HEK293T (cell line): Measurements from ENCODE around the gene DNAH17.

Experiments
- ELF4 ChIP-seq: fragments of 450-650 bp; IDR thresholded peaks from 2 replicates; pipeline ENCODE4 v1.6.1; 2017; ENCODE audit warnings: antibody characterized with exemption
- FOXK2 ChIP-seq: fragments of 450-650 bp; IDR thresholded peaks from 2 replicates; pipeline ENCODE4 v1.6.1; 2016; ENCODE audit warnings: mild to moderate bottlenecking
- FOXM1 ChIP-seq: fragments of 450-650 bp; IDR thresholded peaks from 2 replicates; pipeline ENCODE4 v1.6.1; 2017; ENCODE audit warnings: mild to moderate bottlenecking, borderline replicate concordance
- L3MBTL2 ChIP-seq: fragments of 450-650 bp; conservative IDR thresholded peaks from 2 replicates; pipeline ENCODE4 v1.6.1; 2016; ENCODE audit warnings: mild to moderate bottlenecking
- LEF1 ChIP-seq: fragments of 450-650 bp; IDR thresholded peaks from 2 replicates; pipeline ENCODE4 v1.6.1; 2017; ENCODE audit warnings: mild to moderate bottlenecking, borderline replicate concordance
- SP1 ChIP-seq: fragments of 450-650 bp; IDR thresholded peaks from 2 replicates; pipeline ENCODE4 v1.6.1; 2017
- SUZ12 ChIP-seq: fragments of 450-650 bp; IDR thresholded peaks from 2 replicates; pipeline ENCODE4 v1.6.1; 2016; ENCODE audit warnings: mild to moderate bottlenecking

GRCh38 chr17:78488867-78489634 lies 88.1 kb downstream of the DNAH17 start:
- TF ChIP-seq SP1 (no peak), ELF4 (no peak), FOXM1 (no peak), L3MBTL2 (no peak), LEF1 (no peak), SUZ12 (no peak), FOXK2 (no peak)
